ENCODE measurements around the gene CRYBG3.

GRCh38 chr3:97975466-97975865 is 153.7 kb downstream of the CRYBG3 start:
- no peak for TF ChIP-seq POLR2A (IDR thresholded peaks at IDR 0.05; ENCODE audit: low read depth, low read length)
- TF ChIP-seq POLR2AphosphoS5 (IDR thresholded peaks at IDR 0.05; ENCODE audit: low read depth, low read length): no peak
- no peak for TF ChIP-seq PAX5 (IDR thresholded peaks at IDR 0.05; ENCODE audit: insufficient read depth, low read length, severe bottlenecking)
- no peak for TF ChIP-seq SPI1 (IDR thresholded peaks at IDR 0.05; ENCODE audit: low read depth, low read length)
- no peak for TF ChIP-seq TAF1 (IDR thresholded peaks at IDR 0.05; ENCODE audit: low read depth, low read length)

Measured in GM12891 (cell line).